GM19467 (cell line): ENCODE data around the gene GOLGA8K.
"Not testable (repeated sequence)": the region's sequence is repeated elsewhere in the genome, so short reads cannot be mapped to it uniquely, and the experiment has no call there.

Experiments
- ATAC-seq: cut with Tn5 transposase; IDR thresholded peaks from one replicate; pipeline ENCODE4 v1.9.1; 2021; ENCODE audit warnings: mild to moderate bottlenecking, moderate library complexity; ENCODE audit not compliant: unreplicated experiment

GOLGA8K gene

GRCh38 chr15:32358462-32358861 is 44.6 kb downstream of the GOLGA8K start:
- not testable (repeated sequence) for ATAC-seq

- ATAC-seq, result not testable (repeated sequence)
Observed at GRCh38 chr15:32356909-32357308, 46.2 kb downstream of the GOLGA8K start.

- ATAC-seq, result not testable (repeated sequence)
Observed at GRCh38 chr15:32352748-32353147, 50.3 kb downstream of the GOLGA8K start.

GRCh38 chr15:32350563-32351220 is 52.4 kb downstream of the GOLGA8K start:
- not testable (repeated sequence) for ATAC-seq

GRCh38 chr15:32347037-32347436 is 56.1 kb downstream of the GOLGA8K start:
- ATAC-seq, result not testable (repeated sequence)

- ATAC-seq, result not testable (repeated sequence)
Observed at GRCh38 chr15:32345978-32346547, 57.0 kb downstream of the GOLGA8K start.

GRCh38 chr15:32343921-32344320 is 59.2 kb downstream of the GOLGA8K start:
- not testable (repeated sequence) for ATAC-seq
